ENCODE measurements around the gene WNK2.

WNK2 gene

GRCh38 chr9:93267681-93268505 is 84.0 kb downstream of the WNK2 start:
- DNase-seq, result no peak

- DNase-seq, result peak in 1 of 3 donors; percentile 16
Observed at GRCh38 chr9:93268551-93269314, 84.8 kb downstream of the WNK2 start.

- no peak for DNase-seq
Observed at GRCh38 chr9:93270976-93271375, 87.0 kb downstream of the WNK2 start.

GRCh38 chr9:93276973-93277372 is 93.0 kb downstream of the WNK2 start:
- DNase-seq, result no peak

- DNase-seq, result no peak
Observed at GRCh38 chr9:93278144-93278543, 94.2 kb downstream of the WNK2 start.

- no peak for DNase-seq
Observed at GRCh38 chr9:93280661-93281259, 96.8 kb downstream of the WNK2 start.

- no peak for DNase-seq
Observed at GRCh38 chr9:93286252-93287188, 102.6 kb downstream of the WNK2 start.

- no peak for DNase-seq
Observed at GRCh38 chr9:93287189-93287552, 103.2 kb downstream of the WNK2 start.

GRCh38 chr9:93287593-93287992 is 103.7 kb downstream of the WNK2 start:
- no peak for DNase-seq

GRCh38 chr9:93288341-93288740 is 104.4 kb downstream of the WNK2 start:
- DNase-seq, result peak; percentile 42 to 58 (median 45)

- DNase-seq, result peak; percentile 61 to 67 (median 66)
Observed at GRCh38 chr9:93288891-93289883, 105.2 kb downstream of the WNK2 start.

- DNase-seq, result no peak
Observed at GRCh38 chr9:93290495-93291434, 106.8 kb downstream of the WNK2 start.

GRCh38 chr9:93291536-93292287 is 107.8 kb downstream of the WNK2 start:
- DNase-seq, result no peak

GRCh38 chr9:93292288-93292615 is 108.3 kb downstream of the WNK2 start:
- DNase-seq, result no peak

GRCh38 chr9:93292664-93293328 is 108.9 kb downstream of the WNK2 start:
- no peak for DNase-seq

- no peak for DNase-seq
Observed at GRCh38 chr9:93294011-93294410, 110.1 kb downstream of the WNK2 start.

GRCh38 chr9:93295031-93295430 is 111.1 kb downstream of the WNK2 start:
- DNase-seq, result no peak

GRCh38 chr9:93295456-93296076 is 111.6 kb downstream of the WNK2 start:
- no peak for DNase-seq

All from suppressor macrophage treated with lipopolysaccharide for 1 hour (primary cell).